ENCODE measurements around the gene SMIM21. TPM values are rescaled to one million over a fixed set of nuclear protein-coding genes. Genes with fewer than 3 reads are reported as not detected.

The SMIM21 gene
- total RNA-seq, 1 experiment from 2014 or later, result not detected

- Mint-ChIP-seq H3K4me3 (ENCODE audit: low read depth, unreplicated experiment) (no peak overlapping the region), H3K27me3 (ENCODE audit: unreplicated experiment) (peaks cover 16% of the 10 kb centered on the region), H3K9me3 (ENCODE audit: low read depth, unreplicated experiment) (peaks cover 7% of the 10 kb centered on the region), H3K36me3 (ENCODE audit: insufficient read depth, unreplicated experiment) (no peaks in the 10 kb centered on the region), H3K27ac (ENCODE audit: unreplicated experiment) (no peak overlapping the region), H3K4me1 (ENCODE audit: low read depth, unreplicated experiment) (no peaks in the 10 kb centered on the region)
- BruUV-seq (replicated peaks), result no TSS peak
- intact Hi-C loops (cut with micrococcal nuclease; ENCODE audit: unreplicated experiment), result no loop called here
- TF ChIP-seq, protein P1, sequence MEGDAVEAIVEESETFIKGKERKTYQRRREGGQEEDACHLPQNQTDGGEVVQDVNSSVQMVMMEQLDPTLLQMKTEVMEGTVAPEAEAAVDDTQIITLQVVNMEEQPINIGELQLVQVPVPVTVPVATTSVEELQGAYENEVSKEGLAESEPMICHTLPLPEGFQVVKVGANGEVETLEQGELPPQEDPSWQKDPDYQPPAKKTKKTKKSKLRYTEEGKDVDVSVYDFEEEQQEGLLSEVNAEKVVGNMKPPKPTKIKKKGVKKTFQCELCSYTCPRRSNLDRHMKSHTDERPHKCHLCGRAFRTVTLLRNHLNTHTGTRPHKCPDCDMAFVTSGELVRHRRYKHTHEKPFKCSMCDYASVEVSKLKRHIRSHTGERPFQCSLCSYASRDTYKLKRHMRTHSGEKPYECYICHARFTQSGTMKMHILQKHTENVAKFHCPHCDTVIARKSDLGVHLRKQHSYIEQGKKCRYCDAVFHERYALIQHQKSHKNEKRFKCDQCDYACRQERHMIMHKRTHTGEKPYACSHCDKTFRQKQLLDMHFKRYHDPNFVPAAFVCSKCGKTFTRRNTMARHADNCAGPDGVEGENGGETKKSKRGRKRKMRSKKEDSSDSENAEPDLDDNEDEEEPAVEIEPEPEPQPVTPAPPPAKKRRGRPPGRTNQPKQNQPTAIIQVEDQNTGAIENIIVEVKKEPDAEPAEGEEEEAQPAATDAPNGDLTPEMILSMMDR (IDR thresholded peaks at IDR 0.05; ENCODE audit: unreplicated experiment), result no peak
- no peak for DNase-seq
- CTCF ChIA-PET, result no interaction called here
Observed at GRCh38 chr18:75467281-75467795, 39.8 kb upstream of the SMIM21 start.

DNA sequence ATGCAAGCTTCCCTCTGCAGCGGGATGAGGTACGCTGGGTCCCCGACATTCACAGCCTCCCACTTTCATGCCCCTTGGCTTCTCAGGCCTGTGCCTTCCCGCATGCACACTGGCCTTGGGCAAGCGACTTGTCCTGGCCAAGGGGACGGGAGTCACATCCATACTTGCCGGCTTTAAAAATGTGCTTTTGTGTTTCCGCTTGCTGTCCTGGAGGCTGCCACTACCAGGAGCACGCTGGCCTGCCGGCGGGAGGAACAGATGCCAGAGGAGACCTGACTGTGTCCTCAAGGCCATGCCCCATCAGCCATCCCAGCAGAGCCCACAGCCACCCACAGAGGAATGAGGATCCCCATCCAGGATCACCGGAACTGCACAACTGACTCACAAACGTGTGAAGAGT, 36.9 kb upstream of the SMIM21 start:
- peaks cover 12% of the 10 kb centered on the region for H3K27me3 Mint-ChIP-seq (ENCODE audit: unreplicated experiment)
- intact Hi-C loops (cut with micrococcal nuclease; ENCODE audit: unreplicated experiment), result no loop called here
- no peak overlapping the region for H3K4me3 Mint-ChIP-seq (ENCODE audit: low read depth, unreplicated experiment)
- peaks cover 4% of the 10 kb centered on the region for H3K9me3 Mint-ChIP-seq (ENCODE audit: low read depth, unreplicated experiment)
- CTCF ChIA-PET, result no interaction called here
- BruUV-seq (replicated peaks), result no TSS peak
- DNase-seq, result no peak
- no peak overlapping the region for H3K27ac Mint-ChIP-seq (ENCODE audit: unreplicated experiment)
- H3K36me3 Mint-ChIP-seq (ENCODE audit: insufficient read depth, unreplicated experiment), result no peaks in the 10 kb centered on the region
- no peaks in the 10 kb centered on the region for H3K4me1 Mint-ChIP-seq (ENCODE audit: low read depth, unreplicated experiment)
- TF ChIP-seq, protein P1 (IDR thresholded peaks at IDR 0.05; ENCODE audit: unreplicated experiment), result no peak

DNA sequence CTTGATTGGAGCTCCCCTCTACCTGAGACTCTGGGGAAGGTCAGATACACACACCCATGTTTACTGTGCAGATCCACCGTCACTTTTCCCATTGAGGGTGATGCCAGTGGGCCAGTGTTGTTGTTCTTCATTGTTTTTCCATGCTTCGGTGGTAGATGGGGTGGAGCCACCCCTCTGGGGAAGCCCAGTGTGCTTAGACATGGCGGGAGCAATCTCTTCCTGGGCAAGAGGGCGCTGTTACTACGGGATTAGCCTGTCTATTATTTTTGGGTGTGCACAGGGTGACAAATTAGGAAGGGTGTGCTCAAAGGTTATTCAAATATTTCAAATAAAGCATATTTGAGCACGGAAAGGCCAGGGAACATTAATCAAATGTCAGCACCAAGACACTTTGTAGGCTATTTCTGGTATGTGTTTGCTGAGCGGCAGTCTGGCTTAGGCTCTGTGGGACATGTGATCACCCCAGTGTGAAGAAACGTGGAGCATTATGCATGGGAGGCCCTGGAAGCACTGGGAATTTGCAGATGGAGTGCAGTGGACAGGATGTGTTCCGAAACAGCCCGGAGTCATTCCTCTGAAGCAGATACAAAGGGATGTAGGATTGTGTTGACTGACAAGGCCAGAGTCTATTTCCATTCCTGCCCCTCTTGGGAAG, 34.8 kb upstream of the SMIM21 start:
- H3K36me3 Mint-ChIP-seq (ENCODE audit: insufficient read depth, unreplicated experiment), result no peaks in the 10 kb centered on the region
- TF ChIP-seq, protein P1 (IDR thresholded peaks at IDR 0.05; ENCODE audit: unreplicated experiment), result no peak
- peaks cover 9% of the 10 kb centered on the region for H3K9me3 Mint-ChIP-seq (ENCODE audit: low read depth, unreplicated experiment)
- intact Hi-C loops (cut with micrococcal nuclease; ENCODE audit: unreplicated experiment), result no loop called here
- no peak overlapping the region for H3K4me3 Mint-ChIP-seq (ENCODE audit: low read depth, unreplicated experiment)
- no TSS peak for BruUV-seq (replicated peaks)
- CTCF ChIA-PET, result no interaction called here
- no peak overlapping the region for H3K27ac Mint-ChIP-seq (ENCODE audit: unreplicated experiment)
- peaks cover 28% of the 10 kb centered on the region for H3K27me3 Mint-ChIP-seq (ENCODE audit: unreplicated experiment)
- no peak for DNase-seq
- no peaks in the 10 kb centered on the region for H3K4me1 Mint-ChIP-seq (ENCODE audit: low read depth, unreplicated experiment)

DNA sequence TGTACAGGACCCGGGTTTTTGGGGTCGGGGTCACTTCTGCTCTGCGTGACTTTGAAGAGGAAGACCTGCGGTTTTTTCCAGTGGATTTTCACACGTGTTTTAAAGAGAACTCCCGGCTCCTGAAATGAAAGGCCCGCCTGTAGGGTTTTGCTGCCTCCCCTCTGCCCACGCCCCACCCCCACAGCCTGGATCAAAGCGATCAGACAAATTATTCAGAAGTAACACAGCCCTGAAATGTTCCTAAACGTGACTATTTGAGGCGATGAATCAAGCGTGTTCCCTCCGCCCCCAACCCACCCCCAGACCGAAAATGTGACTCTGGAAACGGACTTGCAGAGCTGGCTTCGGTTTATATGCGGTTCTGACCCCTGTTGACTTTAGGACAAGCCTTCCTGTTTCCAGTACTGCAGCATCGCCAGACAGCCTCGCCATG, 28.7 kb upstream of the SMIM21 start:
- no TSS peak for BruUV-seq (replicated peaks)
- Mint-ChIP-seq H3K27me3 (ENCODE audit: unreplicated experiment) (peaks cover 47% of the 10 kb centered on the region), H3K27ac (ENCODE audit: unreplicated experiment) (no peak overlapping the region), H3K4me3 (ENCODE audit: low read depth, unreplicated experiment) (no peak overlapping the region), H3K36me3 (ENCODE audit: insufficient read depth, unreplicated experiment) (no peaks in the 10 kb centered on the region), H3K9me3 (ENCODE audit: low read depth, unreplicated experiment) (peaks cover 6% of the 10 kb centered on the region), H3K4me1 (ENCODE audit: low read depth, unreplicated experiment) (no peaks in the 10 kb centered on the region)
- CTCF ChIA-PET, result no interaction called here
- TF ChIP-seq, protein P1 (IDR thresholded peaks at IDR 0.05; ENCODE audit: unreplicated experiment), result no peak
- intact Hi-C loops (cut with micrococcal nuclease; ENCODE audit: unreplicated experiment), result no loop called here
- DNase-seq, result no peak
